Gastrocnemius medialis (tissue), 4 donors: ENCODE data around the gene SPATA16.

Experiments used
- CTCF ChIP-seq, 5 experiments: fragments of 450-650 bp in 3 of 5; fragments of 200-600 bp in 2 of 5; sonication (generic) in 2 of 5; IDR thresholded peaks in 4 of 5; conservative IDR thresholded peaks in 1 of 5; 1 replicate in 4 of 5; 2 replicates in 1 of 5; pipeline ENCODE4 v1.5.1; 2016 to 2019; ENCODE audit warnings: antibody characterized with exemption in 5 of 5, mild to moderate bottlenecking in 3 of 5, moderate library complexity in 3 of 5
- POLR2A ChIP-seq, 2 donors: fragments of 450-650 bp; IDR thresholded peaks; one replicate each; pipeline ENCODE4 v1.6.1; 2017; ENCODE audit warnings: antibody characterized with exemption in 2 of 2, mild to moderate bottlenecking in 2 of 2, moderate library complexity in 2 of 2

DNA sequence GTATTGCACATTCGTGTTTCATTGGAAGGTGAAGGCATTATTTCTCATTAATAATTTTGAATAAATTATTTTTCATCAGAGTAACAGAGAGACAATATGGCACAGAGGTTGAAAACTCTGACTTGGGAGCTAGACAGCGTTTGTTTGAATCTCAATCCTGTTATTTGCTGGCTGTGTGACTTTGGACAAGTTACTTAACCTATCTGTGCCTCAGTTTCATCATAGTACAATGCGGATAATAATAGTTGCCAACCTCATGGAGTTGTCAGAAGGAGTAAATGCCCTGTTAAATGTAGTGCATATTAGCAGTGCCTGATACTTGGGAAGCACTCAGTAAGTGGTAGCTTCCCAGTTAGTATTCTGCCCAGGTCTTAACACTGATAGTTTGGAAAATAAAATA, 151.7 kb downstream of the SPATA16 start:
- TF ChIP-seq CTCF (IDR thresholded peaks at IDR 0.05 in 4 of 5, conservative IDR thresholded peaks at IDR 0.05 in 1 of 5) = no peak
- TF ChIP-seq POLR2A (IDR thresholded peaks at IDR 0.05) = no peak
